Mononuclear cell (primary cell): Measurements from ENCODE around the gene ACADSB. TPM values are rescaled to one million over a fixed set of nuclear protein-coding genes. Genes with fewer than 3 reads are reported as not detected.
A peak's percentile ranks its signal among the peaks of the same experiment; 100 is the strongest.

ENCODE experiments used
- H3K27me3 ChIP-seq: 2 replicates; pipeline ENCODE4 v1.6.0; 2011; ENCODE audit warnings: low read length, control low read depth; ENCODE audit not compliant: insufficient read depth
- H3K4me1 ChIP-seq: 2 replicates; pipeline ENCODE4 v1.5.1; 2011; ENCODE audit warnings: mild to moderate bottlenecking, low read length, control low read depth; ENCODE audit not compliant: insufficient read depth
- H3K4me3 ChIP-seq: 2 replicates; pipeline ENCODE4 v1.5.1; 2011; ENCODE audit warnings: mild to moderate bottlenecking, low read length, moderate library complexity
- H3K9me3 ChIP-seq: 2 replicates; pipeline ENCODE4 v1.5.1; 2011; ENCODE audit warnings: low read depth, mild to moderate bottlenecking, control low read depth, low read length
- total RNA-seq: library from RNA; depleted of rRNA; stranded (reverse); fragments of >200 nt; gene quantifications from one replicate; pipeline ENCODE4 v1.2.3, GENCODE V29; 2012

The ACADSB gene
- 6.4 TPM for total RNA-seq

- no peaks in the 10 kb centered on the region for H3K9me3 ChIP-seq
- H3K4me1 ChIP-seq = peaks cover 23% of the 10 kb centered on the region
- peak within 1 kb of the TSS; percentile 90 for H3K4me3 ChIP-seq
- H3K27me3 ChIP-seq = no peaks in the 10 kb centered on the region
Observed at GRCh38 chr10:123008355-123009104, at the start of gene ACADSB, which contains the start of gene IKZF5. Gene ACADSB (plus strand): TSS chr10:123009006. CDS start chr10:123009030, 24 bp downstream. Gene IKZF5 (minus strand): TSS chr10:123008795. CDS start chr10:122998625, 10,170 bp downstream.

- Histone ChIP-seq H3K4me1 (no peaks in the 10 kb centered on the region), H3K27me3 (peaks cover 6% of the 10 kb centered on the region), H3K9me3 (peaks cover 9% of the 10 kb centered on the region)
Observed at GRCh38 chr10:122962405-122962804, 46.4 kb upstream of the ACADSB start.

DNA sequence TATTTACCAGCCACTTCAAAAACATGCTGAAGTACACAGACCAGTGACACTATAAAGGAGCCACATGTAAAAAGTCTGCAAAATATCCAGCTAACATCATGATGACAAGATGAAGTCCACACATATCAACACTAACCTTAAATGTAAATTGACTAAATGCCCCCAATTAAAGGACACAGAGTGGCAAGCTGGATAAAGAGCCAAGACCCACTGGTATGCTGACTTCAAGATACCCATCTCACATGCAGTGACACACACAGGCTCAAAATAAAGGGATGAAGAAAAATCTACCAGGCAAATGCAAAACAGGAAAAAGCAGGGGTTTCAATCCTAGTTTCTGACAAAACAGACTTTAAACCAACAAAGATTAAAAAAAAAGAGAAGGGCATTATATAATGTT, 41.9 kb upstream of the ACADSB start:
- Histone ChIP-seq H3K9me3 (peaks cover 13% of the 10 kb centered on the region), H3K4me1 (no peaks in the 10 kb centered on the region), H3K27me3 (peaks cover 12% of the 10 kb centered on the region), H3K4me3 (no peak overlapping the region)

More at GRCh38 chr10:122962405-122962804, 46.4 kb upstream of the ACADSB start:
- no peak overlapping the region for H3K4me3 ChIP-seq

GRCh38 chr10:122968698-122969097, 40.1 kb upstream of the ACADSB start:
- no peaks in the 10 kb centered on the region for H3K4me1 ChIP-seq
- H3K27me3 ChIP-seq = peaks cover 8% of the 10 kb centered on the region
- no peak overlapping the region for H3K4me3 ChIP-seq
- H3K9me3 ChIP-seq = peaks cover 13% of the 10 kb centered on the region

DNA sequence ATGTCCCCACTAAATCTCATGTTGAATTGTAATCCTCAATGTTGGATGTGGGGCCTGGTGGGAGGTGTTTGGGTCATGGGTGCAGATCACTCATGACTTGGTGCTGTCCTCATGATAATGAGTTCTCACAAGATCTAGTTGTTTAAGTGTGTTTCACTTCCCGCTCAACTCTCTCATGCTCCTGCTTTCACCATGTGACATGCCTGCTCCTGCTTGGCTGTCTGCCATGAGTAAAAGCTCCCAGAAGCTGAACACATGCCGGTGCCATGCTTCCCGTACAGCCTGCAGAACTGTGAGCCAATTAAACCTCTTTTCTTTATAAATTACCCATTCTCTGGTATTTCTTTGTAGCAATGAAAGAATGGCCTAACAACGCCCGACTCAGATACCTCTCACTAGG, 34.8 kb upstream of the ACADSB start:
- no peak overlapping the region for H3K4me3 ChIP-seq
- H3K9me3 ChIP-seq = no peaks in the 10 kb centered on the region
- H3K27me3 ChIP-seq = no peaks in the 10 kb centered on the region
- H3K4me1 ChIP-seq = no peaks in the 10 kb centered on the region

DNA sequence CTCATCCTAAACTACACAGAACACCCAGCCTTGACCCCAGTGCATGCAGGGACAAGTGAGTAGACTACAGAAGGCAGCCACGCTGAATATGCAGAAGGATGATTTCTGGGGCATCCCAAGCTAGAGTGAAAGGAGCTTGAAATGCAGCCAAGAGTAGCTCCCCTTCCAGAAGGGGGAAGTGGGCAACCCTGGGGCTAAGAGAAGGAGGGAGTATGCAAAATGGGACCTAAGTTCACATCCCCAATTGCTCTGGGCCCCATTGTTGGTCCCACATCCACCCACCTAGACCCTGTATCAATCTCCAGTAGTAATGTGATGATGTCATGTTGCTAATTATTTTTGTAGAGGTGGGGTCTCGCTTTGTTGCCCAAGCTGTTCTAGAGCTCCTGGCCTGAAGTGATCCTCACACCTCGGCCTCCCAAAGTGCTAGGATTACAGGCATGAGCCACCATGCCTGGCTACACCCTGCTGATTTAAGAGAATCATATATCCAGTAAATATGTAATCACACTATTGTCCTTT, 34.2 kb upstream of the ACADSB start:
- no peak overlapping the region for H3K4me3 ChIP-seq
- no peaks in the 10 kb centered on the region for H3K27me3 ChIP-seq
- H3K4me1 ChIP-seq = peaks cover 4% of the 10 kb centered on the region

GRCh38 chr10:122980209-122981065, 28.4 kb upstream of the ACADSB start, which contains the start of gene PSTK:
Gene PSTK (plus strand): TSS chr10:122980401. CDS start chr10:122980480, 79 bp downstream.
- Histone ChIP-seq H3K4me1 (peaks cover 18% of the 10 kb centered on the region), H3K27me3 (no peaks in the 10 kb centered on the region), H3K9me3 (no peaks in the 10 kb centered on the region), H3K4me3 (peak within 1 kb of the TSS; percentile 63)

More for the DNA sequence above, 34.2 kb upstream of the ACADSB start:
- no peaks in the 10 kb centered on the region for H3K9me3 ChIP-seq

GRCh38 chr10:122981066-122981464, 27.7 kb upstream of the ACADSB start:
- H3K27me3 ChIP-seq = no peaks in the 10 kb centered on the region
- peaks cover 18% of the 10 kb centered on the region for H3K4me1 ChIP-seq
- peak overlapping the region; percentile 63 for H3K4me3 ChIP-seq
- no peaks in the 10 kb centered on the region for H3K9me3 ChIP-seq

DNA sequence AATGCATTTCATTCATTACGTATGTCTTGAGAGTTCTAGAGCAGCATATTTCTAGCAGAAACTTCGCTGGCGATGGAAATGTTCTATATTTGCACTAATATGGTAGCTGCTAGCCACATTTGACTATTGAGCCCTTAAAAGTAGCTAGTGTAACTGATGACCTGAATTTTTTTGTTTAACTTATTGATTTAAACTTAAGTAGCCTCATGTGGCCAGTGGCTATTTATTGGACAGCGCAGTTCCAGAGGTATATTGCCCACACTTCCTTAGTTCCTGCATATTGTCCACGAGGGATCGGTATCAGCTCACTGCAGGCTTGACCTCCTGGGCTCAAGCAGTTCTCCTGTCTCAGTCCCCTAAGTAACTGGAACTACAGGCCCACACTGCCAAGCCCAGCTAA, 24.9 kb upstream of the ACADSB start:
- H3K4me3 ChIP-seq = no peak overlapping the region
- H3K9me3 ChIP-seq = no peaks in the 10 kb centered on the region
- H3K4me1 ChIP-seq = peaks cover 18% of the 10 kb centered on the region
- H3K27me3 ChIP-seq = no peaks in the 10 kb centered on the region

DNA sequence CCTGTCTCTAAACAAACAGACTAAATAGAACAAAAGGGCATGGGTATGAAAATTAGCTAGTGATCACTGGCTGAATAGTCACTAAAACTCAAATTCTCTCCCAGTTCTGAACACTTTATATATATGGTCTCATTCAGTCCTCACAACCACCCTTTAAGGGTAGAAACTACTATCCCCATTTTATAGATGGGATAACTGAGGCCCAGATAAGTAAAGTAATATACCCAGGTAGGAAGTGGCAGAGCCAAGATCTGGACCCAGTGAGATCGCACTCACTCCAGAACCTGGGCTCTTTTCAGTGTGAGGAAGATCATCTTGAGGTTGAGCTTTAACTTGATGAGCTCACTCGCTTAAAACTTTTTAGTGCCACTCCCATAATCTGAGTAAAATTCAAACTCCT, 24.1 kb upstream of the ACADSB start:
- no peak overlapping the region for H3K4me3 ChIP-seq
- no peaks in the 10 kb centered on the region for H3K27me3 ChIP-seq
- H3K9me3 ChIP-seq = no peaks in the 10 kb centered on the region
- H3K4me1 ChIP-seq = peaks cover 13% of the 10 kb centered on the region

DNA sequence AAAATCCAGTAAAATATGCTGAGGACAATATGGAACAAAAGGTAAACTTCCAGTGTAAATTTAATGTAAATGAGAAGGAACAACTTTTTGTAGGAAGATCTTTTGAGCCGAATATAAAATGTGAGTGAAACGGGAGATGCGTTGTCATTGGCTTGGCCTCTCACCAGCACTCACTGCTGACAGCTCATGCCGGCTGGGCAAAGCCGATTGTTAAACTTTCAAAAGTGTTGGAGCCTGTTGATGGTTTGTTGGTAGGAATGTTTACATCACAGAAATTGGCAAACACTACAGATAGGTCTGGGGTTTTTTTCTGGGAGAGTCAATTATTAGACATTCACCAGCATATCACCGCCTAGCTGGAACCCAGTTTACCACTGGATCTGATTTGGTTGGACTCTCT, 22.5 kb upstream of the ACADSB start:
- no peaks in the 10 kb centered on the region for H3K27me3 ChIP-seq
- peaks cover under 1% of the 10 kb centered on the region for H3K4me1 ChIP-seq
- no peak overlapping the region for H3K4me3 ChIP-seq
- H3K9me3 ChIP-seq = no peaks in the 10 kb centered on the region

GRCh38 chr10:122988501-122988900, 20.3 kb upstream of the ACADSB start:
- no peaks in the 10 kb centered on the region for H3K27me3 ChIP-seq
- no peaks in the 10 kb centered on the region for H3K4me1 ChIP-seq

GRCh38 chr10:122990278-122990677, 18.5 kb upstream of the ACADSB start:
- no peak overlapping the region for H3K4me3 ChIP-seq
- H3K4me1 ChIP-seq = no peaks in the 10 kb centered on the region
- H3K9me3 ChIP-seq = no peaks in the 10 kb centered on the region
- no peaks in the 10 kb centered on the region for H3K27me3 ChIP-seq

More at GRCh38 chr10:122988501-122988900, 20.3 kb upstream of the ACADSB start:
- Histone ChIP-seq H3K9me3 (no peaks in the 10 kb centered on the region), H3K4me3 (no peak overlapping the region)

GRCh38 chr10:122992031-122992585, 16.7 kb upstream of the ACADSB start:
- Histone ChIP-seq H3K27me3 (no peaks in the 10 kb centered on the region), H3K4me1 (no peaks in the 10 kb centered on the region), H3K9me3 (no peaks in the 10 kb centered on the region), H3K4me3 (no peak overlapping the region)
